MM.1S (cell line): Measurements from ENCODE around the gene RFXAP.

Experiments used
- EZH2 ChIP-seq: fragments of 300-600 bp; sonication (generic); optimal IDR thresholded peaks from 2 replicates; pipeline ENCODE3; 2017; ENCODE audit warnings: low read depth, mild to moderate bottlenecking, antibody characterized with exemption, low read length, mixed read lengths
- EZH2phosphoT487 ChIP-seq: fragments of 300-600 bp; sonication (generic); IDR thresholded peaks from 2 replicates; pipeline ENCODE4 v1.6.1; 2018; ENCODE audit warnings: antibody characterized with exemption, low read length
- TF ChIP-seq, protein P1 (sequence below): fragments of 300-600 bp; sonication (generic); IDR thresholded peaks from 2 replicates; pipeline ENCODE4 v1.5.1; 2016; ENCODE audit warnings: antibody characterized with exemption, low read length, mixed read lengths

DNA sequence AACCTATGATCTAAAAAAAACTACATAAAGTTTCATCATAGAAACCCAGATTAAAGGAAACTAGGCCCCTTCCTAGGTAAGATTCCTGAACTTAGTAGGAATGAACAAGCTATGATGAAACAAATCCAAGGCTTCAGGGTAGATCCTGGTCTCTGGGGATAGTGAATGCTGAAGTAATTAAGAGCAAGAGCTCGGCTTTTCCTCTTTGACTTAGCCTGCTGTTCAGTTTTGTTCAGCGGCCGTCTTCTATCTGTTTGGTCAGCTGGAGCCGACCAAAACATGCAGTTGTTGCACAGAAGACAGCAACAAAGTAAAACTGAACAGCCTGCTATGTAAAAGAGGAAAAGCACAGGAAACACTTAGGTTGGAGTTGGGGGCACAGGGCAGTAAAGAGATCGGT, 44.1 kb upstream of the RFXAP start:
- no peak for TF ChIP-seq EZH2
- TF ChIP-seq, protein P1, sequence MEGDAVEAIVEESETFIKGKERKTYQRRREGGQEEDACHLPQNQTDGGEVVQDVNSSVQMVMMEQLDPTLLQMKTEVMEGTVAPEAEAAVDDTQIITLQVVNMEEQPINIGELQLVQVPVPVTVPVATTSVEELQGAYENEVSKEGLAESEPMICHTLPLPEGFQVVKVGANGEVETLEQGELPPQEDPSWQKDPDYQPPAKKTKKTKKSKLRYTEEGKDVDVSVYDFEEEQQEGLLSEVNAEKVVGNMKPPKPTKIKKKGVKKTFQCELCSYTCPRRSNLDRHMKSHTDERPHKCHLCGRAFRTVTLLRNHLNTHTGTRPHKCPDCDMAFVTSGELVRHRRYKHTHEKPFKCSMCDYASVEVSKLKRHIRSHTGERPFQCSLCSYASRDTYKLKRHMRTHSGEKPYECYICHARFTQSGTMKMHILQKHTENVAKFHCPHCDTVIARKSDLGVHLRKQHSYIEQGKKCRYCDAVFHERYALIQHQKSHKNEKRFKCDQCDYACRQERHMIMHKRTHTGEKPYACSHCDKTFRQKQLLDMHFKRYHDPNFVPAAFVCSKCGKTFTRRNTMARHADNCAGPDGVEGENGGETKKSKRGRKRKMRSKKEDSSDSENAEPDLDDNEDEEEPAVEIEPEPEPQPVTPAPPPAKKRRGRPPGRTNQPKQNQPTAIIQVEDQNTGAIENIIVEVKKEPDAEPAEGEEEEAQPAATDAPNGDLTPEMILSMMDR, result no peak
- no peak for TF ChIP-seq EZH2phosphoT487
